Caki2 (cell line): ENCODE results near the gene CCNT1. TPM values are rescaled to one million over a fixed set of nuclear protein-coding genes. Genes with fewer than 3 reads are reported as not detected.
"Not testable (repeated sequence)": the region's sequence is repeated elsewhere in the genome, so short reads cannot be mapped to it uniquely, and the experiment has no call there.

Source experiments
- DNase-seq: peaks from one replicate; pipeline ENCODE4 v3.0.0-alpha.2; 2015; ENCODE audit warnings: low read depth
- in situ Hi-C: cut with HindIII; loops from 2 replicates; pipeline ENCODE4 v1.10.0; 2016; ENCODE audit warnings: low sequenced_read_pairs, low pct_unique_long_range_greater_than_20kb, mixed read lengths
- total RNA-seq: library from RNA; depleted of rRNA; stranded (reverse); fragments of >200 nt; shearing (Covaris generic); gene quantifications from 2 replicates; pipeline ENCODE4 v1.2.3, GENCODE V29; 2014; ENCODE audit warnings: low replicate concordance; rRNA removed

Gene CCNT1
- total RNA-seq, 1 experiment from 2014 or later: 21.9 TPM

- in situ Hi-C loops: no loop called here
- DNase-seq: no peak
Measured at GRCh38 chr12:48668996-48669395, 47.5 kb downstream of the CCNT1 start.

DNA sequence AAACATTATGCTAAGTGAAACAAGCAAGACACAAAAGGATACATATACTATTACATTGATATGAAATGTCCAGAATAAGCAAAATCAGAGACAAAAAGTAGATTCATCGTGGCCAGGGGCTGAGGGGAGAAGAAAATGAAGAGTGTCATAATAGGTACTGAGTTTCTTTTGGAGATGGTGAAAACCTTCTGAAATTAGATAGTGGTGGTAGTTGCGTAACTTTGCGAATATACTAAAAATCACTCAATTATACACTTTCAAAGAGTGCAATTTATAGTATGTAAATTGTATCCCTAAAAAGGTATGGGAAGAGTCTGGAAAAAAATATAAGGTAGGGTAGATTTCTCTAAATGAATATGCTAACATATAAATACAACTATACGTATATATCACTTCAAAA lies 56.6 kb downstream of the CCNT1 start:
- in situ Hi-C loops: no loop called here
- no peak for DNase-seq

DNA sequence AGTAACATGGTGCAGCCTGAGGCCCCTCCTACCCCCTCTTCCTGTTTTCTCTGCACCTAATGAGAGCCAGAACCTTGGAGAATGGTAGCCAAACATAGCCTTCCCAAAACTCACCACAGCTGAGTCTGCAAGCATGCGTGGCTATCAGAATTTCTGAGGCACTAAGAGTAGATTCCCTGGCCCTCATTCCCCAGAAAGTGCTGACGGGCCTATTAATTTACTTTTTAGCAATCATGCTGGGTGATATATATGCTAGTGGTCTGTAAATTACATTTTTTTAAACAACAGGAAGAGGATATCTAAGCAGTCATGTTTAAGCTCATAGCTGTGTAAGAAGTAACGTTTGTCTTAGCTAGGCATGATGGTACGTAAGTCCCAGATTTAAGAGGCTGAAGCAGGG lies 64.8 kb downstream of the CCNT1 start:
- no peak for DNase-seq
- in situ Hi-C loops: no loop called here

GRCh38 chr12:48645354-48645753 lies 71.2 kb downstream of the CCNT1 start:
- in situ Hi-C loops, DNase-seq: not testable (repeated sequence)

DNA sequence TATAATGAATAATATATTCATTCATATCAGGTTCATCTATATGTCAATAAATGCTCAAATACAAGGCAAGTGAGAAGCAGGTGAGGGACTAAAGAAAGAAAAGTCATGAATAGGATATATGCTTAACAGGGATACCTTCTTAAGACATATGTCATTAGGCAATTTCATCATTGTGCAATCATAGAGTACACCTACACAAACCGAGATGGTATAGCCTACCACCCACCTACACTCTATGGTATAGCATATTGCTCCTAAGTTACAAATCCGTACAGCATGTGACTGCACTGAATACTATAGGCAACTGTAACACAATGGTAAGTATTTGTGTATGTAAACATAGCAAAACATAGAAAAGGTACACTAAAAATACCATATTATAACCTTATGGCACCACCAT lies 73.5 kb downstream of the CCNT1 start:
- in situ Hi-C loops: no loop called here

GRCh38 chr12:48641752-48642555 lies 74.6 kb downstream of the CCNT1 start:
- DNase-seq, in situ Hi-C loops: not testable (repeated sequence)

More for the DNA sequence above, 73.5 kb downstream of the CCNT1 start:
- no peak for DNase-seq

DNA sequence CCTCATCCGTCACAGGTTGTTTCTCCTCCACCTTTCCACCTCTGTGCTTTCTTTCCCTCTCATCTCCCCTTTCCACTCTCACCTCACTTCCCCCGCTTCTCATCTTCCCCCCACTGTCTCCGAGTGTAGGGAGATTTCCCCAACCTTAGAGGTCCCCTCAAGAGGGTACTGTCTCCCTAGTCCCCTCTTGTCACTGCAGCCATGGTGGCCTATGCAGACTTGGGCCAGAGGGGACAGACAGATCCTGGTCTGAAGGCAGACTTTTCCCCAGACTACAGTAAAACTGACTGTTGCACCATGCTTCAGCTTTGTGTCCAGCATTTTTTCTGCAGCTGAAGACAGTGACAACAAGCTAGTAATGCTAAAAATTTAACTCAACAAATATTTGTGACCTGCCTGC lies 75.7 kb downstream of the CCNT1 start:
- in situ Hi-C loops: no loop called here
- DNase-seq: no peak

GRCh38 chr12:48640428-48640827 lies 76.1 kb downstream of the CCNT1 start:
- DNase-seq: no peak
- in situ Hi-C loops: no loop called here

Other genes starting within 250 kb of the CCNT1 start
- not detected in 2 replicates for gene ANP32D, start 244.1 kb downstream of the CCNT1 start, total RNA-seq
- gene C12orf54, start 234.2 kb downstream of the CCNT1 start, total RNA-seq: not detected in 2 replicates
- not detected in 2 replicates for gene OR8S1, start 191.1 kb downstream of the CCNT1 start, total RNA-seq
- gene LALBA, start 146.7 kb downstream of the CCNT1 start, total RNA-seq: not detected in 2 replicates
- 47.5 and 84.0 TPM in 2 replicates for gene KANSL2, start 34.5 kb downstream of the CCNT1 start, total RNA-seq
- 65.4 and 76.6 TPM in 2 replicates for gene ADCY6, start 72.4 kb upstream of the CCNT1 start, total RNA-seq
- 27.9 and 32.8 TPM in 2 replicates for gene CACNB3, start 101.8 kb upstream of the CCNT1 start, total RNA-seq
- gene DDX23, start 135.5 kb upstream of the CCNT1 start, total RNA-seq: 89.5 and 94.4 TPM in 2 replicates
- gene RND1, start 149.2 kb upstream of the CCNT1 start, total RNA-seq: 0.57 and 0.96 TPM in 2 replicates
- 20.0 and 31.6 TPM in 2 replicates for gene FKBP11, start 208.8 kb upstream of the CCNT1 start, total RNA-seq
- 174 and 178 TPM in 2 replicates for gene ARF3, start 240.8 kb upstream of the CCNT1 start, total RNA-seq